Measurements from ENCODE around the gene ZBTB7C. TPM values are rescaled to one million over a fixed set of nuclear protein-coding genes. Genes with fewer than 3 reads are reported as not detected.

Gene ZBTB7C
- total RNA-seq, 1 donor from 2014 or later: 7.4 TPM

- DNase-seq (ENCODE audit: low spot score in 2 of 2, unreplicated experiment in 2 of 2): no peak
- Mint-ChIP-seq H3K27ac (no peak overlapping the region), H3K4me1 (peaks cover 24% of the 10 kb centered on the region), H3K27me3 (ENCODE audit: low read depth) (peaks cover 2% of the 10 kb centered on the region), H3K4me3 (no peak overlapping the region), H3K36me3 (no peaks in the 10 kb centered on the region), H3K9me3 (no peaks in the 10 kb centered on the region)
- TF ChIP-seq, protein P1, sequence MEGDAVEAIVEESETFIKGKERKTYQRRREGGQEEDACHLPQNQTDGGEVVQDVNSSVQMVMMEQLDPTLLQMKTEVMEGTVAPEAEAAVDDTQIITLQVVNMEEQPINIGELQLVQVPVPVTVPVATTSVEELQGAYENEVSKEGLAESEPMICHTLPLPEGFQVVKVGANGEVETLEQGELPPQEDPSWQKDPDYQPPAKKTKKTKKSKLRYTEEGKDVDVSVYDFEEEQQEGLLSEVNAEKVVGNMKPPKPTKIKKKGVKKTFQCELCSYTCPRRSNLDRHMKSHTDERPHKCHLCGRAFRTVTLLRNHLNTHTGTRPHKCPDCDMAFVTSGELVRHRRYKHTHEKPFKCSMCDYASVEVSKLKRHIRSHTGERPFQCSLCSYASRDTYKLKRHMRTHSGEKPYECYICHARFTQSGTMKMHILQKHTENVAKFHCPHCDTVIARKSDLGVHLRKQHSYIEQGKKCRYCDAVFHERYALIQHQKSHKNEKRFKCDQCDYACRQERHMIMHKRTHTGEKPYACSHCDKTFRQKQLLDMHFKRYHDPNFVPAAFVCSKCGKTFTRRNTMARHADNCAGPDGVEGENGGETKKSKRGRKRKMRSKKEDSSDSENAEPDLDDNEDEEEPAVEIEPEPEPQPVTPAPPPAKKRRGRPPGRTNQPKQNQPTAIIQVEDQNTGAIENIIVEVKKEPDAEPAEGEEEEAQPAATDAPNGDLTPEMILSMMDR (IDR thresholded peaks at IDR 0.05; ENCODE audit: unreplicated experiment): no peak
Observed at GRCh38 chr18:48335829-48336228, 73.4 kb downstream of the ZBTB7C start.

- H3K4me1 Mint-ChIP-seq: peaks cover 17% of the 10 kb centered on the region
- no peaks in the 10 kb centered on the region for H3K36me3 Mint-ChIP-seq
- TF ChIP-seq, protein P1 (IDR thresholded peaks at IDR 0.05; ENCODE audit: unreplicated experiment): no peak
- H3K27me3 Mint-ChIP-seq (ENCODE audit: low read depth): peaks cover 5% of the 10 kb centered on the region
- DNase-seq (ENCODE audit: low spot score in 2 of 2, unreplicated experiment in 2 of 2): no peak
- no peak overlapping the region for H3K4me3 Mint-ChIP-seq
- no peak overlapping the region for H3K27ac Mint-ChIP-seq
- H3K9me3 Mint-ChIP-seq: no peaks in the 10 kb centered on the region
Observed at GRCh38 chr18:48334845-48335244, 74.3 kb downstream of the ZBTB7C start.

DNA sequence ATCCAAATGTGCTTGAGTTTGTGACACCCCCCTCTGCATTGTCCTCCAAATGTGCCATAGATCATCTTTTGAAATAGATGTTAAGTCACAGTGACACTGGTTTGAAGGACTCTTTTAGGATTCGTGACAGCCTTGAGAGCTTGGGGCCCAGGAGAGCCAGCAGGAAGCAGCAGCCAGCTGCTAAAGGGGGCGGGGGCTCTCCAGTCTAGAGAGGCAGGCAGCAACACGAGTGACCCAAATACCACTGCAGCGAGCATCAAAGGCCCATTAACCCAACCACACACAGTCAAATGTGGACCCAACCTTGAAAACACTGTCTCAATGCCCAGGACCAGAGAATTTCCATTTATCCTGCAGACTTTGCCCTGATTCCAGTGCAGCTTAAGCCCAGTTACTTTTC, 75.6 kb downstream of the ZBTB7C start:
- Mint-ChIP-seq H3K27ac (no peak overlapping the region), H3K4me3 (no peak overlapping the region), H3K36me3 (no peaks in the 10 kb centered on the region), H3K9me3 (no peaks in the 10 kb centered on the region), H3K27me3 (ENCODE audit: low read depth) (peaks cover 5% of the 10 kb centered on the region), H3K4me1 (peaks cover 10% of the 10 kb centered on the region)
- DNase-seq (ENCODE audit: low spot score in 2 of 2, unreplicated experiment in 2 of 2): no peak
- TF ChIP-seq, protein P1 (IDR thresholded peaks at IDR 0.05; ENCODE audit: unreplicated experiment): no peak

DNA sequence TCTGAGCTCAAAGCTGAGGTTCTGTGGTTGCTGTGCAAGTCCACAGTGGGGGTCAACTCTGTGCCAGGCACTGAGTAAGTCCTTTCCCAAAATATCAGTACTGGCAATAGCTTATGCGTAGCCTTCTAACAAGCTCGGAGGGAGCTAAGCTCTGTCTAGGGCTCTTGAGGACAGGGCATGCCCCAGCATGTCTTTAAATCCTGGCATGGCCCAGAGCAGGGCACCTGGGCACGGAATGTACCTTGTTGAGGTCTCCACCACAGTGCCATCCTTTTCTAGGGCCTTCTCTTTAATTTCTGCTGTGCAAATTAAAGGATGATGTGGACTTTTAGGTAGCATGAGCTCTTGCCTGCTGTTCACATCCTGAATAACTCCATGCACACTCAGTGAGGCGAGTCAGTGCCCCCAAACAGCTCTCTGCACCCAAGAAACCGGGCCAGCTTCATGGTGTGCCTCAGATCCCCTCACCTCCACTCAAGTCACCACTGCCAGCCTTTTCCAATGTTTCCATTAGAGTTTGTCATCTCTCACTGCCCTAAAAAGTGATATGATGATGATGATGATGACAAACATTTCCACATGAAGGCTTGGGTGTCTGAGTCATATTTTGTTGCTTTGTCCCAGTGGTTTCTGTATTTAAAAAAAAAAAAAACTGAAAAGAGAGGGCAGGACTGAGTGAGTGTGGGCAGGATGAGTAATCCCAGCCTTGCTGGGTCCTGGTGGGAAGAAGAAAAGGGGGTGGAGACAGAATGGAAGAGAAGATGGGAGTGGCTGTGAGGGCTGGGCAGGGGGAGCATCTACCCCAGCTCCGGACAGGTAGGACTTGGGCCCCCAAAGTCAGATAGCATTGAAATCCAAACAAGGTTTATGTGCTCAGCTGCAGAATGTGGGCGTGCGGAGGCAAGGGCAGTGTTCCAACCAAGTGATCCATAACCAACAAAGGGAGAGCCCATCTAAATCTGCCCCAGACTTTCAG, 78.9 kb downstream of the ZBTB7C start:
- no peak for DNase-seq (ENCODE audit: low spot score in 2 of 2, unreplicated experiment in 2 of 2)
- Mint-ChIP-seq H3K27me3 (ENCODE audit: low read depth) (peaks cover 5% of the 10 kb centered on the region), H3K27ac (no peak overlapping the region), H3K4me1 (peaks cover 7% of the 10 kb centered on the region), H3K36me3 (no peaks in the 10 kb centered on the region), H3K4me3 (no peak overlapping the region), H3K9me3 (no peaks in the 10 kb centered on the region)
- TF ChIP-seq, protein P1 (IDR thresholded peaks at IDR 0.05; ENCODE audit: unreplicated experiment): no peak

DNA sequence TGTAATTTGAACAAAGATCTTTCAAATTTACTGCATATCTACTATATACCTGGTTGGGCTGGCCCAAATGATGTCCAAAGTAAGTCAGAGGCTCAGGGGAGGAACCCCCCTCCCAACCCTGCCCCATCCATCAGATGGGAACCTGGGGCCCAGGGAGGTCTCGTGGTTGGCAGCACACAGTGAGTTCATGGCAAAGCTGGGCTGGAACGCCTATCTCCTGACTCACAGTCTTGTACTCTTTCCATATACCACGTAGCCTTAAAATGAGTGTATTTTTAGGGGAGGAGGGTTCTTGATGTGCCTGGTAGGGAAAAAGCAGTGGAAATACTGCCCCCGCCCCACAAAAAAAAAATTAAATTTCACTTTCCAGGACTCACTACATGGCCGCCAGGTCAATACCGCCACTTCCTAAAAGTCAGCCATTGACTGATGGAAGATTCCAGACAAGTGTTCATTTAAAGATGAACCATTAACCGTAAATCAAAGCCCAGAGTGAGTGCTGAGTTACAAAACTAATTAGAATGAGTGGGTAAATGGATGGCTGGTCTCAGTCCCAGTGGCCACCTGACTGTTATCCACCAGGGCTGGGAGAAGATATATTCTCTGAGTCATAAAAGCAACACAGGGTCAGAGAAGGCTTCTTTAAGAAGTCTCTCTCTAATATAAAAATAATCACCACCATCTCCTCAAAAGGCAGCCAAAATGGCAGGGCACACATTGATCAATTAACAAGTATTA, 80.5 kb downstream of the ZBTB7C start:
- Mint-ChIP-seq H3K4me1 (peaks cover 17% of the 10 kb centered on the region), H3K4me3 (no peak overlapping the region)

More for the DNA sequence above, 80.5 kb downstream of the ZBTB7C start:
- TF ChIP-seq, protein P1 (IDR thresholded peaks at IDR 0.05; ENCODE audit: unreplicated experiment): no peak
- H3K27ac Mint-ChIP-seq: no peak overlapping the region
- no peaks in the 10 kb centered on the region for H3K36me3 Mint-ChIP-seq
- no peaks in the 10 kb centered on the region for H3K9me3 Mint-ChIP-seq
- peaks cover 5% of the 10 kb centered on the region for H3K27me3 Mint-ChIP-seq (ENCODE audit: low read depth)
- DNase-seq (ENCODE audit: low spot score in 2 of 2, unreplicated experiment in 2 of 2): no peak

Data from mesothelial cell of epicardium (in vitro differentiated cells).